ACC112 (cell line): ENCODE data around the gene L1CAM.

Source experiments
- H2AFZ ChIP-seq: fragments of 200-600 bp; sonication (generic); one replicate; pipeline ENCODE4 v1.6.0; 2017; ENCODE audit warnings: antibody characterized with exemption, low read length; ENCODE audit not compliant: unreplicated experiment
- H3K27ac ChIP-seq: fragments of 200-600 bp; sonication (generic); 2 replicates; pipeline ENCODE4 v1.5.1; 2014; ENCODE audit warnings: low read depth, mild to moderate bottlenecking, antibody characterized with exemption, low read length, moderate library complexity
- H3K27me3 ChIP-seq: fragments of 200-600 bp; sonication (generic); 2 replicates; pipeline ENCODE4 v1.6.1; 2014; ENCODE audit warnings: mild to moderate bottlenecking, antibody characterized with exemption, low read length, moderate library complexity, mixed read lengths; ENCODE audit not compliant: insufficient read depth
- H3K36me3 ChIP-seq: fragments of 200-600 bp; sonication (generic); 2 replicates; pipeline ENCODE4 v1.6.1; 2016; ENCODE audit warnings: mild to moderate bottlenecking, antibody characterized with exemption, low read length, moderate library complexity, mixed read lengths; ENCODE audit not compliant: insufficient read depth
- H3K4me1 ChIP-seq: fragments of 200-600 bp; sonication (generic); one replicate; pipeline ENCODE4 v1.6.1; 2016; ENCODE audit warnings: low read length, mixed read lengths; ENCODE audit not compliant: insufficient read depth, unreplicated experiment, control insufficient read depth
- H3K4me3 ChIP-seq: fragments of 200-600 bp; sonication (generic); 2 replicates; pipeline ENCODE4 v1.5.1; 2014; ENCODE audit warnings: mild to moderate bottlenecking, low read depth, low read length
- H3K79me2 ChIP-seq: fragments of 200-600 bp; sonication (generic); one replicate; pipeline ENCODE4 v1.6.0; 2016; ENCODE audit warnings: low read length; ENCODE audit not compliant: control insufficient read depth, unreplicated experiment, insufficient read depth

The L1CAM gene

DNA sequence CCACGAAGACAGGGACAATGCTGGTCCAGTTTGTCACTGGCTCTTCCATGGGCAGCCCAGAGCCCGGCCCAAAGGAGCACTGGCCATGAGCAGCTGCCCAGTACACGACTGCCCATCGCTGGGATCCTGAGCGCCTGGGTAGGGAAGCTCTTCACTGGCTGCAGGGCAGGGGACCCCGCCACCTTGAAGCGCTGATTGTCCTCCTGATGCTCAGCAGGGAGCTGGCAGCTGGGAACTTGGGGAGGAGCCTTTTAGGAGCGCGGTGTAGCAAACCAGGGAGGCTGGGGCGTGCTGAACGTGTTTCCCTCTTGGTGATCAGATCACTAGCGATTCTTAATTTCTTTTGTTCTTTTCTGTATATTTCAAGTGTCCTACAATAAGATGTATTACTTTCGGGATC, 1.8 kb downstream of the L1CAM start:
- H2AFZ ChIP-seq = no peak overlapping the region
- H3K36me3 ChIP-seq = no peaks in the 10 kb centered on the region
- no peaks in the 10 kb centered on the region for H3K79me2 ChIP-seq
- H3K4me1 ChIP-seq = peaks cover 12% of the 10 kb centered on the region
- H3K4me3 ChIP-seq = no peak overlapping the region
- peaks cover 30% of the 10 kb centered on the region; the same call in 1 of the 2 replicates for H3K27me3 ChIP-seq
- no peak overlapping the region for H3K27ac ChIP-seq

DNA sequence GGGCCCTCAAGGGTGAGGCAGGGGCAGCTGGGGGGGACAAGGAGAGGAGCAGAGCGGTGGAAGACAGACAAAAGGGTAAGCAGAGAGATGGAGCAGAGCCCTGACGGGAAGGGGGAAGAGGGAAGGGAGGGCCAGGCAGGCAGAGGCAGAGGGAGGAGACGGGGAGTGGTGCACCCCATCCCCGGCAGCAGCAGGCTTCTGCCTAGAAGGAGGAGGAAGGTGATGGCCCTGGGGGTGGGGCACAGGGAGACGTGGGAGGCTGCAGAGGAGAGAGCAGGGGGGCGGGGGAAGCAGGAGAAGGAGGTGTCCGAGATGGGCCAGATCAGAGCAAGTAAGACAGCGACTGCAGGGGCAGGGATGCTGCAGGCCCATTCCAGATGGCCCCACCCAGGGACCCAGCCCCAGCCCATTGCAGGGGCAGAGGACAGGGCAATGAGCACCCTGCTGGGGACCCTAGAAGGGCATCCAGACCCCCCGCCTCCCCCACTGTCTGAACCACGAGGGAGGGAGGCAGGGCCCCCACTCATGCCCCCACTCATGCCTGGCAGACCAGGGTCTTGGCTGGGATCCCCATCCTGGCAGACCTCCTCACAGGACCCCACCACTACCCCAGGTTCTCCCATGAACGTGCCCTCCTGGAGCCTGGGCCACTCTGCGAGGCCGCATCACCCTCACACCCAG, 2.7 kb downstream of the L1CAM start:
- H2AFZ ChIP-seq = no peak overlapping the region
- no peak overlapping the region for H3K27ac ChIP-seq
- H3K36me3 ChIP-seq = no peaks in the 10 kb centered on the region
- peaks cover 12% of the 10 kb centered on the region for H3K4me1 ChIP-seq
- H3K27me3 ChIP-seq = peaks cover 31% of the 10 kb centered on the region; the same call in 1 of the 2 replicates
- H3K4me3 ChIP-seq = no peak overlapping the region
- H3K79me2 ChIP-seq = no peaks in the 10 kb centered on the region

DNA sequence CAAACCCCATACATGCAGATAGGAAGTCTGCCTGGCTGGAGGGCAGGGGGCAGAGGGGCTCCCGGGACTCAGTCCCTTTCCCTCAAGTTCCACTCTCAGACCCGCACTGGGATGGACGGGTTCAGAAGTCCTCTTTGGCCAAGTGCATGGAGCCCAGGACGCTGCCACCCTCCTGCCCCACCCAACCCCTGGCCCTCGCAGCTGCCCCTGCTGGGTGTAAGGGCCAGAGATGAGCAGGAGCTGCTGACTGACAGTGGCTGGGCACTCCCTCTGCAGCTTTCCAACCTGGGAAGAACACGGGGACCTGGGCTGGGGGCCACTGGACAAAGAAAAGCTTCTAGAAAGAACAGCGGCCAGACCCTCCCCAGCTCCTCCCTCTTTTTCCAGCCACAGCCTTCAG, 3.4 kb downstream of the L1CAM start:
- Histone ChIP-seq H3K4me3 (no peak overlapping the region), H2AFZ (no peak overlapping the region), H3K27me3 (peaks cover 34% of the 10 kb centered on the region; the same call in 1 of the 2 replicates), H3K79me2 (no peaks in the 10 kb centered on the region), H3K36me3 (no peaks in the 10 kb centered on the region), H3K27ac (no peak overlapping the region), H3K4me1 (peaks cover 12% of the 10 kb centered on the region)

DNA sequence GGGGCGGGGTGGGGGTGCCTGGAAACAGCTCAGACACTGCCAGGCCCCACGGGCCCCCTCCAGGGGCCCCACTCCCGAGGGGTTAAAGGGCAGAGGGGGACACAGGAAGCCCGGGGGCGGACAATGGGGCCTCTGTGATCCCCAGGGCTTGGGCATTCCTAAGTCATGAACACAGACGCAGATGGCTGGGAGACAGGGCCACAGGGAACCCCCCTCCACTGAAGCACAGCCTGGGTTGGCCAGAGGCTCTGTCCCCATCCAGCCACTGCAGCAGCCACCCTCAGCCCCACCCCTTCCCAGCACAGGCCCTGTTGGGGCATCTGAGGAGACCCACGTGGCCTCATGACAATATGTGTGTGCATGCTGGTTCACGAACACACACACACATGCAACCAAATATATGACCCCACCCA, 3.9 kb downstream of the L1CAM start:
- no peaks in the 10 kb centered on the region for H3K36me3 ChIP-seq
- H3K27me3 ChIP-seq = peaks cover 30% of the 10 kb centered on the region; the same call in 1 of the 2 replicates
- no peaks in the 10 kb centered on the region for H3K79me2 ChIP-seq
- H3K27ac ChIP-seq = no peak overlapping the region
- no peak overlapping the region for H3K4me3 ChIP-seq
- H2AFZ ChIP-seq = no peak overlapping the region
- H3K4me1 ChIP-seq = peaks cover 12% of the 10 kb centered on the region

DNA sequence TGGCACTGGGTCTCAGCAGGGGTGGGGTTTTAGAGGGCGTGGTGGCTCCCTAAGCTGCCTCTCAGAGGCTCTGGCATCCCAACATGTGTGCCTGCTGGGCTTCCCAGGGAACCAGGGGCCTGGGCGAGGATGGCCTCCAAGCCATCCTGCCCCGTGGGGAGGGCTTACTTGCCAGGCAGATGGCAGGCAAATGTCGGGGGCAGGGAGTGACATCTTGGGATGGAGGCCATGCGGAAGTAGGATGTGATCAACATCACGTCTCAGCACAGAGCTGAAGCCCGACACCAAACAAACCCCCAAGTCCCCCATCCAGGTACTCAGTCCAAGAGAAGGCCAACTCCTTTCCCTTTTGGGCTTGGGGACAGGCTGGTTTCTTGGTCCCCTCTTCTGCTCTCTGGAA, 4.7 kb downstream of the L1CAM start:
- peaks cover 21% of the 10 kb centered on the region; the same call in 1 of the 2 replicates for H3K27me3 ChIP-seq
- H2AFZ ChIP-seq = no peak overlapping the region
- no peak overlapping the region for H3K27ac ChIP-seq
- H3K79me2 ChIP-seq = no peaks in the 10 kb centered on the region
- H3K4me3 ChIP-seq = no peak overlapping the region
- H3K36me3 ChIP-seq = no peaks in the 10 kb centered on the region
- H3K4me1 ChIP-seq = peaks cover 12% of the 10 kb centered on the region

DNA sequence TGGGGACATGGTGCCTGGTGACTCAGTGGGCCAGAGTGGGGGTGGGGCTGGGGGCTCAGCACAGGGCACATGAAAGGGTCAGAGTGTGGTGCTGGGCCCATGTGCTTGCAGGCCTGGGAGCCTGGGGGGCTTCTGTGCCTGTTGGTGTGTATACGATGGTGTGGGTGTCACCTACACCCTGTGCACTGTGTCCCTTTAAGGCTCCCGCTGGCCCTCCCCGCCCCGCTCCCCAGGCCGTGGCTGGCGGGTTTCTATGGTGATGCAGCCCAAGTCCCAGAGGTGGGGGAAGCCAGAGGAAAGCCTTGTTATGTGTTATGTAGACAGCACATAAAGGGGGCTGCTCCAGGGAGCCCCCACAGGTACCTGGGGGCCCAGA, 5.5 kb downstream of the L1CAM start:
- Histone ChIP-seq H3K4me1 (peaks cover 12% of the 10 kb centered on the region), H3K27me3 (peaks cover 18% of the 10 kb centered on the region; the same call in 1 of the 2 replicates)

DNA sequence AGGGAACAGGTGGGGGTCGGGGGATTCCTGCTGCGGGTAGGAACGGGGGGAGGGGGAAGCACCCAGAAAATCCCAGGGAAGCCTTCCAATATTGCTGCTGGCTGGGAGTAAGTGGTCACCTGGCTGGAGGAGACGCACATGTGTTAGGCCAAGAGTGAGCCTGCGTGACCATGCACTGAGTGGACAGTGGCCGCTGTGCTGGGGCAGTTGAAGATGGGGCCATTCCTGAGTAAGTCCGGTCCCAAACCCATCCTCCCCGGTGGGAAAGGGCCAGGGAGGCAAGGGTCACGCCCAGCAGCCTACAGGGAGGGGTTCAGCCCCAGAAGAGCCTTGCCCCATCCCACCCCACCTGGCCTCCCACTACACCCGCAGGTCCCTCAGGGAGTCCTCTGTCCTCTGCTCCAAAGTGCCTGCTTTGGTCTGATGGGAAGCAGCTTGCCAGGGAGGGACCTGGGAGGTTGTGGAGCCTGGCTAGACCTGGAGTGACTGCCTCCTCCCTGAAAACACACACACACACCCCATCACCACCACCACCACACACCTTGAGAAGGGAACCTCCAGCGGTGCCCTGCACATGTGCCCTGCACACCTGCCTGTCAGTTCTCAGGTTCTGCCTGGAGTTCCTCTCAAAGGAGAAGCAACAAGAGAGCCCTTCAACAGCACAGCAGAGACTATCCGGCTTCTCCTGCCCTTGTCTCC, 6.1 kb downstream of the L1CAM start:
- Histone ChIP-seq H3K4me3 (no peak overlapping the region), H3K36me3 (no peaks in the 10 kb centered on the region), H3K4me1 (peaks cover 12% of the 10 kb centered on the region), H3K27me3 (peaks cover 13% of the 10 kb centered on the region; the same call in 1 of the 2 replicates), H3K79me2 (no peaks in the 10 kb centered on the region), H3K27ac (no peak overlapping the region), H2AFZ (no peak overlapping the region)

More for the DNA sequence above, 5.5 kb downstream of the L1CAM start:
- Histone ChIP-seq H3K27ac (no peak overlapping the region), H3K79me2 (no peaks in the 10 kb centered on the region), H3K36me3 (no peaks in the 10 kb centered on the region), H2AFZ (no peak overlapping the region), H3K4me3 (no peak overlapping the region)

DNA sequence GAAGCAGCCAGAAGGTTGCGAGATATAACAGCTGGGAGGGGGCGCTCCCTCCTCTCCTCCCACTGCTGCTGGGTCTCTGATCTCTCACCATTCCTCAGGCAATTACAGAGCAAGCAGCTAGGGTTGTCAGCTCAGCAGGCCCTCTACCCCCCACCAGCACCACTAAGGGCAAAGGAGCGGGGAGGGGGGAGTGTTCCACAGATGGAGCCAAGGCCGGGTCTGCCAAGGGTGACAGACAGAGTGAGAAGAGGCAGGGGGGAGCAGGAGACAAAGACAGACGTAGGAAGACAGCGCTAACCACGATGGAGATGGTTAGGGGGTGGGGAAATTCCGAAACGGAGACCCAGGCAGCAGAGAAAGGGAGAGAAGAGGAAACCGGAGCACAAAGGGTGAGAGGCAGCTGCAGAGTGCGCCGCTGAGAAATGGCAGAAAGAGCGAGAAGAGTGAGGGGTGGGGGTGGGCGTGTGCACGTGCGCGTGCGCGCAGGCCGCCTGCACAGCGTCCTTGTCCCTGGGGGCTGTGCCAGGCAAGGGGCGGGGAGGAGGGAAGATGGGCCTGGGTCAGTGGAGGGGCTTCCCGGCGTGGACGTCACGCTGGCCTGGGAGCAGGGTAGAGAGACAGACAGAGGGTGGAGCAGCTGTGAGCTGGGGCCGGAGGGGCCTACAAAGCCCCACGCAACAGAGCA, 6.9 kb downstream of the L1CAM start:
- H3K4me3 ChIP-seq = no peak overlapping the region
- H3K36me3 ChIP-seq = no peaks in the 10 kb centered on the region
- H3K27ac ChIP-seq = no peak overlapping the region
- peaks cover 8% of the 10 kb centered on the region; the same call in 1 of the 2 replicates for H3K27me3 ChIP-seq
- H3K4me1 ChIP-seq = peaks cover 12% of the 10 kb centered on the region
- H3K79me2 ChIP-seq = no peaks in the 10 kb centered on the region
- no peak overlapping the region for H2AFZ ChIP-seq

DNA sequence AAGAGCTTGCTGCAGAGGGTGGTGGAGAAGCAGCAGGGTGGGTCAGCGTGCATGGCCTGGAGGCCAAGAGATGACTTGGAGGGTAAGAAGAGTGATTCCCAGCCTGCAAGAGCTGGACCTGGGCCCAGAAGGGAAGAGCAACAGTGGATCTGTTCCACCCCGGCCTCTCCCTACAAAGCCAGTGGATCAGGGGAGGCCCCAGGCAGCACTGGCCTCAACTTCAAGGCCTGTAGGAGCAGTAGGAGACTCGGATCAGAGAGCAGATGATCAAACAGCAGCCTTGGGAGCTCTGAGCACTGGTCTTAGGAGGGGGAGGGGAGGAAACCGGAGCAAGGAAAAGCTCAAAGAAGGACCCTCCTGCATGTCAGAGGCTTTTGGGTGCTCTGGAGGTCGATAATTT, 7.6 kb downstream of the L1CAM start:
- Histone ChIP-seq H3K27me3 (peaks cover 8% of the 10 kb centered on the region; the same call in 1 of the 2 replicates), H3K4me3 (no peak overlapping the region), H3K4me1 (peaks cover 12% of the 10 kb centered on the region), H3K36me3 (no peaks in the 10 kb centered on the region), H3K79me2 (no peaks in the 10 kb centered on the region), H2AFZ (no peak overlapping the region), H3K27ac (no peak overlapping the region)

DNA sequence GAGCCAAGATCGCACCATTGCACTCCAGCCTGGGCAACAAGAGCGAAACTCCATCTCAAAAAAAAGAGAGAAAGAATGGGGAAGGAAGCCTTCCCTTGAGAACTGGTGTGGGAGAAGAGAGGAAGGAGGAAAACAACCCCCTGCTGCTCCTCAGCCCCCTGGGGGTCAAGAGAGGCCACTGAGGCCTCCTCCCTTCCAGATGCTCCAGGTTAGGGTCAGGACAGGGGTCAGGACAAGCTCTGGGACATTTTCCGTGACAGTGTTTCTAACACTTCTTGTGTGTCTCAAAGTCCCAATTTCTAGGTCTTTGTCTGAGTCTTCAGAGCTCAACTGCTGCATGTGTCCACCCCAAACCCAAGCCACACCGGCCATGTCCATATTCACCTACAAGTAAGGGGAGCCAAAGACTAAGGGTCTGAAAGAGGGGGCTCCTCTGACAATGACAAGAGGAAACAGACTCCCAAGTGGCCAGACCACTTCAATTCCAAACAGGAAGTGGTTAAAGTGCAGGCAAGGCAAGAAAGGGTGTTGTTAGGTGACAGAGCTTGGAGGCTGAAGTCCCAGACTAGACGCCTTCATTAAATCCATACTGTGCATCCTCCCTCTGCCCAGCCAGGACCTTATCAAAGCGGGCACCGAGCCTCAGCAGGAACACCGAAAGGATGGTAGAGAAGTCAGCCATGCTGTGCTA, 8.3 kb downstream of the L1CAM start:
- H3K27me3 ChIP-seq = peaks cover 8% of the 10 kb centered on the region; the same call in 1 of the 2 replicates
- H2AFZ ChIP-seq = no peak overlapping the region
- H3K4me1 ChIP-seq = peaks cover 12% of the 10 kb centered on the region
- no peak overlapping the region for H3K27ac ChIP-seq
- no peaks in the 10 kb centered on the region for H3K36me3 ChIP-seq
- no peak overlapping the region for H3K4me3 ChIP-seq
- no peaks in the 10 kb centered on the region for H3K79me2 ChIP-seq
